Measurements from ENCODE around the gene ELP5. TPM values are rescaled to one million over a fixed set of nuclear protein-coding genes. Genes with fewer than 3 reads are reported as not detected.
A peak's percentile ranks its signal among the peaks of the same experiment; 100 is the strongest.

Gene ELP5
- total and polyA plus RNA-seq, 2 experiments from 2014 or later: 38.3 to 41.4 TPM

GRCh38 chr17:7229504-7229903 lies 22.5 kb upstream of the ELP5 start (continued):
- TF ChIP-seq, protein P1, sequence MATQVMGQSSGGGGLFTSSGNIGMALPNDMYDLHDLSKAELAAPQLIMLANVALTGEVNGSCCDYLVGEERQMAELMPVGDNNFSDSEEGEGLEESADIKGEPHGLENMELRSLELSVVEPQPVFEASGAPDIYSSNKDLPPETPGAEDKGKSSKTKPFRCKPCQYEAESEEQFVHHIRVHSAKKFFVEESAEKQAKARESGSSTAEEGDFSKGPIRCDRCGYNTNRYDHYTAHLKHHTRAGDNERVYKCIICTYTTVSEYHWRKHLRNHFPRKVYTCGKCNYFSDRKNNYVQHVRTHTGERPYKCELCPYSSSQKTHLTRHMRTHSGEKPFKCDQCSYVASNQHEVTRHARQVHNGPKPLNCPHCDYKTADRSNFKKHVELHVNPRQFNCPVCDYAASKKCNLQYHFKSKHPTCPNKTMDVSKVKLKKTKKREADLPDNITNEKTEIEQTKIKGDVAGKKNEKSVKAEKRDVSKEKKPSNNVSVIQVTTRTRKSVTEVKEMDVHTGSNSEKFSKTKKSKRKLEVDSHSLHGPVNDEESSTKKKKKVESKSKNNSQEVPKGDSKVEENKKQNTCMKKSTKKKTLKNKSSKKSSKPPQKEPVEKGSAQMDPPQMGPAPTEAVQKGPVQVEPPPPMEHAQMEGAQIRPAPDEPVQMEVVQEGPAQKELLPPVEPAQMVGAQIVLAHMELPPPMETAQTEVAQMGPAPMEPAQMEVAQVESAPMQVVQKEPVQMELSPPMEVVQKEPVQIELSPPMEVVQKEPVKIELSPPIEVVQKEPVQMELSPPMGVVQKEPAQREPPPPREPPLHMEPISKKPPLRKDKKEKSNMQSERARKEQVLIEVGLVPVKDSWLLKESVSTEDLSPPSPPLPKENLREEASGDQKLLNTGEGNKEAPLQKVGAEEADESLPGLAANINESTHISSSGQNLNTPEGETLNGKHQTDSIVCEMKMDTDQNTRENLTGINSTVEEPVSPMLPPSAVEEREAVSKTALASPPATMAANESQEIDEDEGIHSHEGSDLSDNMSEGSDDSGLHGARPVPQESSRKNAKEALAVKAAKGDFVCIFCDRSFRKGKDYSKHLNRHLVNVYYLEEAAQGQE (IDR thresholded peaks at IDR 0.05; ENCODE audit: unreplicated experiment): no peak
- TF ChIP-seq STAT1 (IDR thresholded peaks at IDR 0.05; ENCODE audit: unreplicated experiment): no peak
- no peak for TF ChIP-seq EZH2phosphoT487 (IDR thresholded peaks at IDR 0.05; ENCODE audit: unreplicated experiment)
- no peak for TF ChIP-seq ZNF331 (CRISPR knock-in tag; IDR thresholded peaks at IDR 0.05; ENCODE audit: low read depth)
- no peak for TF ChIP-seq ZNF114 (CRISPR knock-in tag; IDR thresholded peaks at IDR 0.05)
- no peak for TF ChIP-seq CTCF (conservative IDR thresholded peaks at IDR 0.05; ENCODE audit: low read depth in 2 of 2)

DNA sequence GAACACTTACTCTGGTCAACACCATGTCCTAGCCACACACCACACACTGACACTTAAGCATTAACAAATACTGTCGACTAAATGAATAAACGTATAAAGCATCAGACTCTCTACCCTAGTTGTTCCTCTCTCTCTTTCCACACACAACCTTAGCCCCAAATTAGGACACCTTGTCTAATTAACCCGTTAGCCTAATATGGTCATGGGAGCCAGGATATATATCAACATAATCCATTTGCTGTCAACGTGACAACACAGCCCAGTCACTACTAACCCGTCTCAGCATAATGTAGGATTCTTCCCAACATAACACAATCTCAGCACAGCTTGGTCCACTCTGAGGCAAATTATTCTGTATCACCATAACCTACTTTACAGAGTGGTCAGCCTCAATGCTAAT lies 19.9 kb upstream of the ELP5 start:
- Histone ChIP-seq H3K36me3 (ENCODE audit: insufficient read depth) (peaks cover 9% of the 10 kb centered on the region), H3K79me2 (replicated peaks; ENCODE audit: insufficient read depth) (peaks cover 59% of the 10 kb centered on the region), H3K4me1 (ENCODE audit: insufficient read depth) (peaks cover 17% of the 10 kb centered on the region), H3F3A (replicated peaks; ENCODE audit: low read depth) (peaks cover 32% of the 10 kb centered on the region), H2AFZ (no peak overlapping the region), H3K9me2 (ENCODE audit: insufficient read depth) (no peaks in the 10 kb centered on the region), H3K27me3 (ENCODE audit: insufficient read depth) (no peaks in the 10 kb centered on the region), H3K4me3 (peak overlapping the region; percentile 97; the same call in 1 of the 2 replicates), H4K20me1 (replicated peaks; ENCODE audit: insufficient read depth) (peaks cover 43% of the 10 kb centered on the region), H3K27ac (ENCODE audit: low read depth) (no peak overlapping the region), H3K4me2 (peak overlapping the region; percentile 97)
- ATAC-seq (no peak), DNase-seq (ENCODE audit: low spot score) (no peak)
- Mint-ChIP-seq H3K27me3 (ENCODE audit: insufficient read depth, low read depth, poor library complexity) (peaks cover 14% of the 10 kb centered on the region), H3K9me3 (peaks cover 3% of the 10 kb centered on the region; the same call in 2 of the 3 replicates), H3K4me1 (peaks cover 25% of the 10 kb centered on the region), H3K36me3 (ENCODE audit: low read depth) (peaks cover 68% of the 10 kb centered on the region), H3K27ac (no peak overlapping the region), H3K4me3 (peak overlapping the region; percentile 12)
- TF ChIP-seq JUNB (IDR thresholded peaks at IDR 0.05; ENCODE audit: unreplicated experiment) (no peak), ZNF462 (CRISPR knock-in tag; IDR thresholded peaks at IDR 0.05) (no peak), ZNF331 (CRISPR knock-in tag; IDR thresholded peaks at IDR 0.05; ENCODE audit: low read depth) (no peak), EZH2phosphoT487 (IDR thresholded peaks at IDR 0.05; ENCODE audit: unreplicated experiment) (no peak), CREB1 (CRISPR knock-in tag; IDR thresholded peaks at IDR 0.05; ENCODE audit: low read depth) (no peak)
- TF ChIP-seq, protein P2, sequence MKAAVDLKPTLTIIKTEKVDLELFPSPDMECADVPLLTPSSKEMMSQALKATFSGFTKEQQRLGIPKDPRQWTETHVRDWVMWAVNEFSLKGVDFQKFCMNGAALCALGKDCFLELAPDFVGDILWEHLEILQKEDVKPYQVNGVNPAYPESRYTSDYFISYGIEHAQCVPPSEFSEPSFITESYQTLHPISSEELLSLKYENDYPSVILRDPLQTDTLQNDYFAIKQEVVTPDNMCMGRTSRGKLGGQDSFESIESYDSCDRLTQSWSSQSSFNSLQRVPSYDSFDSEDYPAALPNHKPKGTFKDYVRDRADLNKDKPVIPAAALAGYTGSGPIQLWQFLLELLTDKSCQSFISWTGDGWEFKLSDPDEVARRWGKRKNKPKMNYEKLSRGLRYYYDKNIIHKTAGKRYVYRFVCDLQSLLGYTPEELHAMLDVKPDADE (IDR thresholded peaks at IDR 0.05): no peak

Measured in GM23338 (cell line).